IMR-90 (cell line): ENCODE data around the gene OARD1. TPM values are rescaled to one million over a fixed set of nuclear protein-coding genes. Genes with fewer than 3 reads are reported as not detected.

ENCODE experiments used
- ATAC-seq: fragments of 200-7000 bp; cut with Tn5 transposase; 2 replicates; pipeline ENCODE4 v1.9.1; 2020; ENCODE audit warnings: low read depth, mild to moderate bottlenecking, moderate library complexity
- BruUV-seq: library from RNA; stranded (reverse); fragments of 400-500 nt; replicated peaks from 2 replicates; lab custom pipeline; 2021; lab: Mats Ljungman, UMichigan
- CTCF ChIA-PET: fragments of 300-600 bp; formaldehyde crosslinking; extraction: SDS; loops from one replicate; lab custom pipeline; 2021; ENCODE audit warnings: antibody characterized with exemption; lab: Yijun Ruan, JAX
- POLR2A ChIA-PET: fragments of 300-600 bp; sonication (Branson Sonifier 250); formaldehyde crosslinking; loops from one replicate; lab custom pipeline; 2022; ENCODE audit warnings: antibody characterized with exemption; ENCODE audit not compliant: unreplicated experiment; lab: Charles Lee
- DNase-seq: peaks from one replicate; pipeline ENCODE4 v3.0.0; 2013
- H2AFZ ChIP-seq: replicated peaks from 2 replicates; pipeline ENCODE3; 2013; ENCODE audit warnings: low read length, mild to moderate bottlenecking; ENCODE audit not compliant: poor library complexity
- H2AK5ac ChIP-seq: 2 replicates; pipeline ENCODE4 v1.6.1; 2013; ENCODE audit warnings: low read depth, low read length, inconsistent platforms
- H2AK9ac ChIP-seq: replicated peaks from 2 replicates; pipeline ENCODE3; 2013; ENCODE audit warnings: mild to moderate bottlenecking, low read depth, low read length, moderate library complexity; ENCODE audit not compliant: poor library complexity
- H2BK120ac ChIP-seq: 2 replicates; pipeline ENCODE4 v1.6.1; 2013; ENCODE audit warnings: low read depth, low read length, inconsistent platforms
- H2BK15ac ChIP-seq: 3 replicates; pipeline ENCODE4 v1.6.1; 2013; ENCODE audit warnings: low read depth, low read length, inconsistent platforms
- H2BK20ac ChIP-seq: 2 replicates; pipeline ENCODE4 v1.6.1; 2013; ENCODE audit warnings: low read depth, mild to moderate bottlenecking, inconsistent platforms, low read length, moderate library complexity
- H2BK5ac ChIP-seq: 2 replicates; pipeline ENCODE4 v1.6.1; 2013; ENCODE audit warnings: mild to moderate bottlenecking, low read depth, low read length, inconsistent platforms; ENCODE audit not compliant: poor library complexity, severe bottlenecking
- H3K14ac ChIP-seq: replicated peaks from 2 replicates; pipeline ENCODE4 v1.6.1; 2013; ENCODE audit warnings: low read depth, low read length, inconsistent platforms
- H3K18ac ChIP-seq: 2 replicates; pipeline ENCODE4 v1.6.1; 2013; ENCODE audit warnings: low read depth, low read length, control low read depth
- H3K23ac ChIP-seq: 2 replicates; pipeline ENCODE4 v1.6.1; 2013; ENCODE audit warnings: low read depth, low read length, inconsistent platforms
- H3K27ac ChIP-seq: 2 replicates; pipeline ENCODE4 v1.5.1; 2013; ENCODE audit warnings: mild to moderate bottlenecking, control low read depth, low read length; ENCODE audit not compliant: insufficient read depth
- H3K27me3 ChIP-seq: 2 replicates; pipeline ENCODE4 v1.6.1; 2013; ENCODE audit warnings: low read length; ENCODE audit not compliant: control insufficient read depth, insufficient read depth
- H3K36me3 ChIP-seq: 2 replicates; pipeline ENCODE4 v1.6.1; 2013; ENCODE audit warnings: low read length, mixed read lengths; ENCODE audit not compliant: control insufficient read depth, insufficient read depth
- H3K4ac ChIP-seq: 2 replicates; pipeline ENCODE4 v1.6.1; 2013; ENCODE audit warnings: low read depth, low read length, inconsistent platforms
- H3K4me1 ChIP-seq: 2 replicates; pipeline ENCODE4 v1.6.1; 2013; ENCODE audit warnings: low read length, mixed read lengths; ENCODE audit not compliant: control insufficient read depth, insufficient read depth
- H3K4me2 ChIP-seq: 2 replicates; pipeline ENCODE4 v1.6.1; 2013; ENCODE audit warnings: low read depth, mild to moderate bottlenecking, control low read depth, low read length, moderate library complexity
- H3K4me3 ChIP-seq: 2 replicates; pipeline ENCODE4 v1.5.1; 2013; ENCODE audit warnings: low read depth, mild to moderate bottlenecking, control low read depth, low read length, moderate library complexity; ENCODE audit not compliant: insufficient read depth
- H3K56ac ChIP-seq: 2 replicates; pipeline ENCODE4 v1.6.1; 2013; ENCODE audit warnings: low read length, inconsistent platforms; ENCODE audit not compliant: insufficient read depth; ENCODE audit errors: extremely low read depth
- H3K79me1 ChIP-seq, 2 experiments: 2 replicates each; pipeline ENCODE4 v1.6.1; 2013; ENCODE audit warnings: low read length in 2 of 2, inconsistent platforms in 1 of 2, low read depth in 1 of 2
- H3K9ac ChIP-seq: 2 replicates; pipeline ENCODE4 v1.6.1; 2013; ENCODE audit warnings: low read depth, low read length, control low read depth
- H3K9me1 ChIP-seq: 2 replicates; pipeline ENCODE4 v1.6.1; 2013; ENCODE audit warnings: low read length, inconsistent platforms; ENCODE audit not compliant: insufficient read depth
- H3K9me3 ChIP-seq: 2 replicates; pipeline ENCODE4 v1.6.1; 2013; ENCODE audit warnings: low read length; ENCODE audit not compliant: control insufficient read depth, insufficient read depth
- H4K20me1 ChIP-seq: 2 replicates; pipeline ENCODE4 v1.6.1; 2013; ENCODE audit warnings: low read length, inconsistent platforms; ENCODE audit not compliant: insufficient read depth
- H4K5ac ChIP-seq: 2 replicates; pipeline ENCODE4 v1.6.1; 2013; ENCODE audit warnings: mild to moderate bottlenecking, low read depth, low read length, control low read depth
- H4K8ac ChIP-seq, 2 experiments: 2 replicates each; pipeline ENCODE4 v1.6.1; 2013; ENCODE audit warnings: low read depth in 2 of 2, low read length in 2 of 2, control low read depth in 1 of 2, inconsistent platforms in 1 of 2
- H4K91ac ChIP-seq: 2 replicates; pipeline ENCODE4 v1.6.1; 2013; ENCODE audit warnings: low read depth, low read length, inconsistent platforms; ENCODE audit not compliant: insufficient read depth
- FOS ChIP-seq: fragments of 150-350 bp; IDR thresholded peaks from 2 replicates; pipeline ENCODE4 v1.6.1; 2016; ENCODE audit warnings: low read depth, low read length
- NFE2L2 ChIP-seq: fragments of 150-350 bp; IDR thresholded peaks from 2 replicates; pipeline ENCODE4 v1.6.1; 2016; ENCODE audit warnings: low read depth, mild to moderate bottlenecking, low read length
- RFX5 ChIP-seq: IDR thresholded peaks from 2 replicates; pipeline ENCODE4 v1.8.0; 2012; ENCODE audit warnings: low read depth, mild to moderate bottlenecking, low read length, moderate library complexity
- SMC3 ChIP-seq: fragments of 150-350 bp; IDR thresholded peaks from 2 replicates; pipeline ENCODE4 v1.6.1; 2016; ENCODE audit warnings: low read depth, mild to moderate bottlenecking, antibody characterized with exemption, low read length, moderate library complexity
- WGBS, 2 experiments: methylation state at CpG; one replicate each; pipeline versions ENCODE4 v1.1.5 to v1.1.7; 2013; ENCODE audit warnings: missing lambda C conversion rate in 2 of 2; ENCODE audit not compliant: insufficient read length in 1 of 2; ENCODE audit errors: extremely low coverage in 2 of 2; 5-methylcytosine and 5-hydroxymethylcytosine counted together
- dilution Hi-C: fragments of 300-500 bp; cut with HindIII; formaldehyde crosslinking; loops from one replicate; pipeline ENCODE4 v1.14.3; 2018; ENCODE audit warnings: low sequenced_read_pairs; ENCODE audit not compliant: unreplicated experiment
- in situ Hi-C: fragments of 300-500 bp; cut with MboI; formaldehyde crosslinking; loops from 3 replicates; pipeline ENCODE4 v1.14.3; 2019; ENCODE audit warnings: low sequenced_read_pairs, inconsistent platforms, mixed read lengths
- intact Hi-C: fragments of 100-400 bp; cut with micrococcal nuclease; formaldehyde crosslinking; loops from 2 replicates; pipeline ENCODE4 v1.10.0; 2022
- polyA plus RNA-seq, 3 experiments: library from polyadenylated mRNA; depleted of rRNA; stranded (reverse); fragments of >200 nt; gene quantifications; 2 replicates each; pipeline ENCODE4 v1.2.3, GENCODE V29; 2012; ENCODE audit warnings: low replicate concordance in 1 of 3
- total RNA-seq: library from RNA; depleted of rRNA; stranded (reverse); fragments of >200 nt; gene quantifications from 2 replicates; pipeline ENCODE4 v1.2.3, GENCODE V29; 2012
- TF ChIP-seq, protein P1 (sequence below): fragments of 150-350 bp; IDR thresholded peaks from 2 replicates; pipeline ENCODE4 v1.6.1; 2017; ENCODE audit warnings: mild to moderate bottlenecking, antibody characterized with exemption, low read length, low read depth

Gene OARD1
- total and polyA plus RNA-seq, 2 of the 4 experiments (the other 2 are of a cell fraction) = 2.3 to 5.5 TPM

DNA sequence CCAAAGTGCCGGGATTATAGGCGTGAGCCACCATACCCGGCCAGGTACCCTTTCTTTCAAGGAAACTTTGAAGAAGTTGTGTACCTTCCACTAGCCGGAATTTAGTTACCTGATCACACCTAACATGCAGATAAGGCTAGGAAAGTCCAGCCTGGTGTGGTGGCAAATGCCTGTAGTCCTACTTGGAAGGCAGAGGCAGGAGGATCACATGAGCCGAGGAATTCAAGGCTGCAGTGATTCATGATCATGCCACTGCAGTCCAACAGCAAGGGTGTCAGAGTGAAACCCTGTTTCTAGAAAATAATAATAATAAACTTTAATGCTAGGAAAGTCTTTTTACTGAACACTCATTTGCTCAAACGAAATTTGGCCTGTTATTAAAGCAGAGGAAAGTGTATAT lies 21.6 kb upstream of the OARD1 start:
- Histone ChIP-seq H4K8ac (no peak overlapping the region), H3K36me3 (peaks cover 57% of the 10 kb centered on the region), H4K91ac (no peak overlapping the region), H3K9me1 (peaks cover 3% of the 10 kb centered on the region; the same call in 1 of the 2 replicates), H3K23ac (no peak overlapping the region), H3K18ac (no peak overlapping the region), H2AK9ac (no peak overlapping the region), H3K4me2 (no peak overlapping the region), H2AFZ (no peak overlapping the region), H2AK5ac (no peak overlapping the region), H2BK5ac (no peak overlapping the region), H3K79me1 (peaks cover 5 to 7% of the 10 kb centered on the region in 2 experiments), H3K4me3 (no peak overlapping the region), H3K56ac (no peak overlapping the region), H2BK15ac (no peak overlapping the region), H3K4ac (no peak overlapping the region), H2BK20ac (no peak overlapping the region), H2BK120ac (no peak overlapping the region), H3K9me3 (no peaks in the 10 kb centered on the region), H3K27ac (no peak overlapping the region), H4K20me1 (no peaks in the 10 kb centered on the region), H3K27me3 (no peaks in the 10 kb centered on the region), H3K4me1 (peaks cover 3% of the 10 kb centered on the region; the same call in 1 of the 2 replicates), H3K9ac (no peak overlapping the region), H3K14ac (no peak overlapping the region), H4K5ac (no peak overlapping the region)
- ChIA-PET POLR2A (no interaction called here), CTCF (interaction anchor here (0.6 kb wide), 1 partner anchor 10 kb away, joined by 3 read pairs; no protein-coding TSS in a partner anchor)
- in situ Hi-C loops = loop anchor here (10.0 kb wide), 1 partner anchor 91 kb away; no protein-coding TSS in a partner anchor
- intact Hi-C loops = no loop called here
- ATAC-seq (peak; percentile 35; the same call in 1 of the 2 replicates), DNase-seq (peak; percentile 41)
- BruUV-seq = no TSS peak
- dilution Hi-C loops = no loop called here
- TF ChIP-seq RFX5 = no peak
- no peak for TF ChIP-seq NFE2L2
- TF ChIP-seq FOS = no peak
- TF ChIP-seq SMC3 = no peak
- TF ChIP-seq, protein P1, sequence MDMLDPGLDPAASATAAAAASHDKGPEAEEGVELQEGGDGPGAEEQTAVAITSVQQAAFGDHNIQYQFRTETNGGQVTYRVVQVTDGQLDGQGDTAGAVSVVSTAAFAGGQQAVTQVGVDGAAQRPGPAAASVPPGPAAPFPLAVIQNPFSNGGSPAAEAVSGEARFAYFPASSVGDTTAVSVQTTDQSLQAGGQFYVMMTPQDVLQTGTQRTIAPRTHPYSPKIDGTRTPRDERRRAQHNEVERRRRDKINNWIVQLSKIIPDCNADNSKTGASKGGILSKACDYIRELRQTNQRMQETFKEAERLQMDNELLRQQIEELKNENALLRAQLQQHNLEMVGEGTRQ = peak; percentile 19; the same call in 1 of the 2 replicates
- WGBS, 2 experiments = 91% methylated on average over 4 of the region's 6 CpGs; no CpG with 5 or more reads in 1 of the 2 experiments
